Body of pancreas (tissue), 4 donors: ENCODE data around the gene EDEM1. TPM values are rescaled to one million over a fixed set of nuclear protein-coding genes. Genes with fewer than 3 reads are reported as not detected.

Experiments used
- ATAC-seq: fragments of 150-250 bp; one replicate; pipeline ENCODE4 v1.9.1; 2016
- DNase-seq, 4 donors: peaks; one replicate each; pipeline ENCODE4 v3.0.0-alpha.2; 2019
- H3K27ac ChIP-seq, 4 donors: fragments of 200-600 bp; sonication (generic); 1 replicate in 3 of 4; 2 replicates in 1 of 4; pipeline versions ENCODE4 v1.5.1 to v1.6.1; 2016 to 2019; ENCODE audit warnings: mild to moderate bottlenecking in 1 of 4, mixed read lengths in 1 of 4, moderate library complexity in 1 of 4
- H3K27me3 ChIP-seq, 2 donors: fragments of 200-600 bp; sonication (generic); one replicate each; pipeline ENCODE4 v1.6.0; 2016; ENCODE audit warnings: mild to moderate bottlenecking in 1 of 2
- H3K36me3 ChIP-seq, 2 donors: fragments of 200-600 bp; sonication (generic); replicated peaks in 1 of 2; 2 replicates each; pipeline ENCODE4 v1.5.1; 2016; ENCODE audit warnings: low read depth in 2 of 2; ENCODE audit not compliant: insufficient read depth in 1 of 2
- H3K4me1 ChIP-seq: fragments of 200-600 bp; sonication (generic); one replicate; pipeline ENCODE4 v1.6.0; 2016
- H3K4me3 ChIP-seq, 2 donors: fragments of 200-600 bp; sonication (generic); 1 replicate in 1 of 2; 2 replicates in 1 of 2; pipeline ENCODE4 v1.5.1; 2016 to 2019
- H3K9me3 ChIP-seq, 3 donors: fragments of 200-600 bp; sonication (generic); 1 replicate in 2 of 3; 2 replicates in 1 of 3; pipeline ENCODE4 v1.5.1; 2016
- CTCF ChIP-seq, 7 experiments: fragments of 450-650 bp in 4 of 7; fragments of 200-600 bp in 3 of 7; sonication (generic) in 3 of 7; IDR thresholded peaks; one replicate each; pipeline ENCODE4 v1.5.1; 2016 to 2019; ENCODE audit warnings: antibody characterized with exemption in 7 of 7
- POLR2A ChIP-seq, 3 donors: fragments of 450-650 bp; IDR thresholded peaks; one replicate each; pipeline ENCODE4 v1.6.1; 2016; ENCODE audit warnings: antibody characterized with exemption in 3 of 3, mild to moderate bottlenecking in 2 of 3
- WGBS, 2 donors: methylation state at CpG; one replicate each; pipeline ENCODE4 v1.1.5; 2017; 5-methylcytosine and 5-hydroxymethylcytosine counted together
- intact Hi-C: fragments of 100-400 bp; cut with DNase I; formaldehyde crosslinking; loops from one replicate; pipeline ENCODE4 v1.15.1; 2023
- total RNA-seq, 2 donors: library from RNA; depleted of rRNA; stranded (reverse); fragments of >200 nt; gene quantifications; one replicate each; pipeline ENCODE4 v1.1.0, GENCODE V29; 2016

The EDEM1 gene
- total RNA-seq, 2 donors from 2014 or later: 23.9 to 46.1 TPM

DNA sequence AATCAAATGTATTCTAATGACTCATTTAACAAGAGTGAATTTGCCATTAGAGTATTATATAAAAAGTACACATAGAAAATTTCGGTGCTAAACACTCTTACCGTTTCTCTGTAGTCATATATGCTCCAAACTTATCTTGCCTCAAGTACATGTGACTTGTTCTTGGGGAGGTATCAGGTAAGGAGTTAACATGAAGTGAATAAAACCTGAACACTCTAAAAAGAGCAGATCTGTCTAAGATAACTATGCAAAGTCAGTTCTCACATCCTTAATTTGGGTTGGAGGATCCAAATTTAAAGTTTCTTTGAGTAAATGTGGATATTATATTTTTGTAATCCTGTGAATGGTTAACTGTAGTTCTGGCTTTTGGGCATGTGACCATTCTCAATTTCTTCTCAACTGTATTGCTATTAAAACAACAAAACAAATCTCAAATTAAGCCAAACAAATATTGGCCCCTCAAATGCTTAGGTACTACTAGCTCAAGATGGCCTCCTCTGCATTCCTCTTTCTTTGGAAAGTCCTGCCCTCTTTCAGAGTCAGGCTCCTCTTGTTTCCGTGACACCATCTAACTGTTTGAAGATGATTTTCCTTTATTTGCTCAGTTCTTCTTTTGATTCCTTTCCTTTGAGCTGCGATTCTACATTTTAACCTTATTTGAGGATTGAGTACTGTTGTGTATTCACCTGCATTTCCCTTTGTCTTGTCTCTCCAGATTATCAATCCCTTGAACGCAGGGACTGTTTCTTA lies 4.2 kb downstream of the EDEM1 start:
- Histone ChIP-seq H3K4me3 (no peak overlapping the region), H3K27me3 (no peaks in the 10 kb centered on the region), H3K4me1 (peaks cover 64% of the 10 kb centered on the region), H3K9me3 (no peaks in the 10 kb centered on the region), H3K36me3 (no peaks in the 10 kb centered on the region), H3K27ac (peak overlapping the region in 2 of 4 donors; percentile 11 to 16)
- TF ChIP-seq CTCF (IDR thresholded peaks at IDR 0.05) (no peak), POLR2A (IDR thresholded peaks at IDR 0.05) (no peak)
- intact Hi-C loops: no loop called here
- no peak for DNase-seq
- WGBS, 2 donors: 45 to 51% methylated on average over 5 of the region's 5 CpGs
- no peak for ATAC-seq

DNA sequence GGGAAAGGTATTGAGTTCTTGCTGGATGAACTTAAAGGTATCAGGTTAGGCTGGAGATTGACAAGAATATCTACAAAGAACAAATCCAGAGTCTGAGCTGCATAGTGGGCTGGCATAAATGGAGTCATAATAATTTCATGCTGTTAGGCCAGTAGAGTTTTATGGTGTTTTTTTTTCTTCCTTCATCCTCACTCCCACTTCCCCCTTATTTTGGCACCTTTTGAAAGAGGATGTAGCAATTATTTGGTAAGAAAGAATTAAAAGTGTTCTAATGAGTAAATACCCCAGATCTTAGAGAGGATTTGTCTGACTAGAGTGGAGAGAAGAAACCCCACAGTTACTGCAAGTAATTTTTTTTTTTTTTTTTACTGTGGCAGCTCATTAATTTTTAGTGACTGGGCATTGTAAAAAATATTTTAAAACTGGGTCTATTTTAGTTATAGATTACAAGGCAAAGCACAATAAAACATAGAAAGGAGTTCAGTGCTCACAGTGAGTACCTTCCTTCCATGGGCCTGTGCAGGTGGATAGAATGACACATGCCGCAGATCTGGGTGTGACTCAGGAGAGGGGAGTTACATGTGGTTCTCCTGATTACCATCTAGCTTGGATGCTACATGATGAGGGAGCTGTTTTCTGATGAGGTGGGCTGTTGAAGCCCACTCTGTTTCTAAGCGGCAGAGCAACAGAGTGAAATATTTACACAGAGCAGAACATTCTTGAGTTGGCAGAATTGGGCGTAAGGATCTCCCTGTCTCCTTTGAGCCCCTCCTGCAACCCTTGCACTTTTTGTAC lies 5.3 kb downstream of the EDEM1 start:
- no peak for ATAC-seq
- Histone ChIP-seq H3K27ac (peak overlapping the region in 1 of 4 donors; percentile 16), H3K4me3 (no peak overlapping the region), H3K4me1 (peaks cover 72% of the 10 kb centered on the region), H3K27me3 (no peaks in the 10 kb centered on the region), H3K36me3 (no peaks in the 10 kb centered on the region), H3K9me3 (no peaks in the 10 kb centered on the region)
- TF ChIP-seq POLR2A (IDR thresholded peaks at IDR 0.05) (no peak), CTCF (IDR thresholded peaks at IDR 0.05) (no peak)
- 90 to 92% methylated on average over 3 of the region's 3 CpGs for WGBS, 2 donors
- intact Hi-C loops: no loop called here
- DNase-seq: no peak

GRCh38 chr3:5194341-5194740 lies 6.8 kb downstream of the EDEM1 start:
- Histone ChIP-seq H3K27ac (peak overlapping the region in 1 of 4 donors; percentile 20), H3K4me1 (peaks cover 75% of the 10 kb centered on the region), H3K9me3 (no peaks in the 10 kb centered on the region), H3K36me3 (peaks cover 0 to 2% of the 10 kb centered on the region in 2 donors), H3K4me3 (no peak overlapping the region), H3K27me3 (no peaks in the 10 kb centered on the region)
- DNase-seq: no peak
- TF ChIP-seq CTCF (IDR thresholded peaks at IDR 0.05): no peak
- TF ChIP-seq POLR2A (IDR thresholded peaks at IDR 0.05): no peak
- intact Hi-C loops: no loop called here
- no peak for ATAC-seq
- WGBS, 2 donors: 50 to 54% methylated on average over 2 of the region's 2 CpGs

DNA sequence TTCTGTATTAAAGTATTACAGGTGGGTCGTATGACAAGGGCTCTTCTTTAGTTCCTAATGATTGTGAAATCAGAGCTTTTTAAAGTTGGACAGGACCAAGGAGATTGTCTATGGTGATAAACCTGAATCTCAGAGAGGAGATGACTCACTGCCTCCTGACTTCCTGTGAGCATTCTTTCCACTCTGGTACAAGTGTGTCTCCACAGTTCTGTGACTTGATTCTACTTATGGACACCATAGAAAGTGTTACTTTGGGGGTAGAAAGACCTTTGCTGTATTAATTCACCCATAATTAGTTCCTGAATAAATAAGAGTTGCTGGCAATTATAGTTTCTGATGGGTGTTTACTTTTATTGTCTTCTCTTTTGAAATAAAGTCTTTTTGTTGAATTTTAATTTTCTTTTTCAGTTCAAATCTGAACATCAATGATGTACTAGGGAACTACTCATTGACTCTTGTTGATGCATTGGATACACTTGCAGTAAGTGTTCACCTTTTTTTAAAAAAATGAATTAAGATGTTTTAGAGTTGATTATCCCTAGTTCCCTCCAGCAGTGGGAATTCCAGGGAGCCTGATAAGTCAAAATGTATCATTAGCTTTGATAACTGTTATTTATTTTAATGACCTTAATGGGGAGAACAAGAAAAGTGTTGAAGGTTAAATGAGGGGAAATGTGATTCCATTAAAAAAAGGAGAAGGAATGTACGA lies 7.4 kb downstream of the EDEM1 start:
- TF ChIP-seq POLR2A (IDR thresholded peaks at IDR 0.05): no peak
- Histone ChIP-seq H3K4me1 (peaks cover 72% of the 10 kb centered on the region), H3K27ac (peak overlapping the region in 1 of 4 donors; percentile 43), H3K9me3 (no peaks in the 10 kb centered on the region), H3K4me3 (no peak overlapping the region), H3K27me3 (no peaks in the 10 kb centered on the region), H3K36me3 (peaks cover 0 to 6% of the 10 kb centered on the region in 2 donors)
- DNase-seq (peak in 3 of 4 donors; percentile 14 to 28 (median 25)), ATAC-seq (peak; percentile 63)
- intact Hi-C loops: no loop called here
- WGBS, 2 donors: 31 to 35% methylated on average over 2 of the region's 2 CpGs

DNA sequence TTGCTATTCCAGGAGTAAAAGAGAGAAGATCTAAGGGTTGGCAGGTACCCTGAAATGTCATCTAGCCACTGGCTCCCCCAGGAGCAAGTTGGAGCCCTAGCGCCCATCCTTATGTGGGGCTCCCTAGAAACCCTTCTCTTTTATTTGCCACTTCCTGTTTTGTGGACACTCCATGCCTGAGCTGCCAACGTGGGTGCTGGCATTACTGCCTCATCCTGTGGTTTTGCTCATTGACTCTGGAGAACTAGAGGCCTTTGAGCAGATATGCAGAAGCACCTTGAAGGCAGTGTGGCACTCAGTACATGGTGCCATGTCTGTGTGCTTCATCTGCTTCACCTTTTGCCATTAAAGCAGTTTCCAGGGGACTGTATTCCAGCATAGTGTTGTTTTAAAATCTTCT lies 8.1 kb downstream of the EDEM1 start:
- 55 to 58% methylated on average over 2 of the region's 2 CpGs for WGBS, 2 donors
- H3K9me3 ChIP-seq: no peaks in the 10 kb centered on the region
- ATAC-seq (no peak), DNase-seq (peak in 1 of 4 donors; percentile 53)
- intact Hi-C loops: no loop called here
- TF ChIP-seq CTCF (IDR thresholded peaks at IDR 0.05) (no peak), POLR2A (IDR thresholded peaks at IDR 0.05) (no peak)
- peaks cover 0 to 8% of the 10 kb centered on the region in 2 donors for H3K36me3 ChIP-seq
- H3K4me1 ChIP-seq: peaks cover 66% of the 10 kb centered on the region
- no peaks in the 10 kb centered on the region for H3K27me3 ChIP-seq
- H3K4me3 ChIP-seq: no peak overlapping the region
- peak overlapping the region in 1 of 4 donors; percentile 43 for H3K27ac ChIP-seq
